Caco-2 (cell line): Measurements from ENCODE around the gene CLIP3. TPM values are rescaled to one million over a fixed set of nuclear protein-coding genes. Genes with fewer than 3 reads are reported as not detected.

Experiments used
- BruUV-seq: library from RNA; stranded (reverse); fragments of 400-500 nt; replicated peaks from 2 replicates; lab custom pipeline; 2021; lab: Mats Ljungman, UMichigan
- CTCF ChIA-PET: fragments of 300-600 bp; sonication (Branson Sonifier 250); formaldehyde crosslinking; loops from one replicate; lab custom pipeline; 2022; ENCODE audit warnings: antibody characterized with exemption; lab: Charles Lee
- POLR2A ChIA-PET: fragments of 300-600 bp; sonication (Branson Sonifier 250); formaldehyde crosslinking; loops from one replicate; lab custom pipeline; 2022; ENCODE audit warnings: antibody characterized with exemption; lab: Charles Lee
- DNase-seq, 2 experiments: peaks; one replicate each; pipeline versions ENCODE4 v3.0.0 to v3.0.0-alpha.2; 2020 to 2022
- H3K27me3 ChIP-seq: replicated peaks from 2 replicates; pipeline ENCODE4 v1.6.0; 2011; ENCODE audit warnings: low read length; ENCODE audit not compliant: control insufficient read depth, insufficient read depth
- H3K36me3 ChIP-seq: 2 replicates; pipeline ENCODE4 v1.5.1; 2011; ENCODE audit warnings: low read length; ENCODE audit not compliant: control insufficient read depth, insufficient read depth
- H3K4me1 ChIP-seq: fragments of 250-450 bp; sonication (Bioruptor Pico); 2 replicates; pipeline ENCODE4 v1.5.1; 2020; ENCODE audit warnings: mild to moderate bottlenecking
- H3K4me3 ChIP-seq: 2 replicates; pipeline ENCODE4 v1.5.1; 2011; ENCODE audit warnings: low read depth, mild to moderate bottlenecking, control low read depth, low read length
- H3K9me3 ChIP-seq: fragments of 250-450 bp; sonication (Bioruptor Pico); 2 replicates; pipeline ENCODE4 v1.5.1; 2020; ENCODE audit warnings: mild to moderate bottlenecking, moderate library complexity
- H3K27ac Mint-ChIP-seq: one replicate; pipeline ENCODE4 v1.8.0; 2022; ENCODE audit warnings: mixed read lengths; ENCODE audit not compliant: unreplicated experiment
- H3K27me3 Mint-ChIP-seq: one replicate; pipeline ENCODE4 v1.8.0; 2022; ENCODE audit warnings: mixed read lengths; ENCODE audit not compliant: insufficient read depth, unreplicated experiment
- H3K36me3 Mint-ChIP-seq: one replicate; pipeline ENCODE4 v1.8.0; 2022; ENCODE audit warnings: mild to moderate bottlenecking, mixed read lengths; ENCODE audit not compliant: insufficient read depth, unreplicated experiment
- H3K4me1 Mint-ChIP-seq: one replicate; pipeline ENCODE4 v1.8.0; 2022; ENCODE audit warnings: low read depth, mixed read lengths; ENCODE audit not compliant: unreplicated experiment
- H3K4me3 Mint-ChIP-seq: one replicate; pipeline ENCODE4 v1.8.0; 2022; ENCODE audit warnings: mild to moderate bottlenecking, moderate library complexity, mixed read lengths; ENCODE audit not compliant: unreplicated experiment
- H3K9me3 Mint-ChIP-seq: one replicate; pipeline ENCODE4 v1.8.0; 2022; ENCODE audit warnings: mixed read lengths; ENCODE audit not compliant: unreplicated experiment
- CTCF ChIP-seq, 2 experiments: fragments of 200-600 bp in 1 of 2; IDR thresholded peaks; 1 replicate in 1 of 2; 2 replicates in 1 of 2; pipeline versions ENCODE4 v1.5.1 to v1.8.0; 2011 to 2022; ENCODE audit warnings: antibody characterized with exemption in 1 of 2, control low read depth in 1 of 2, inconsistent platforms in 1 of 2, low read depth in 1 of 2, low read length in 1 of 2, mild to moderate bottlenecking in 1 of 2, moderate library complexity in 1 of 2; ENCODE audit not compliant: insufficient read depth in 1 of 2, severe bottlenecking in 1 of 2, unreplicated experiment in 1 of 2
- intact Hi-C: fragments of 100-400 bp; cut with micrococcal nuclease; formaldehyde crosslinking; loops from one replicate; pipeline ENCODE4 v1.10.0; 2022; ENCODE audit not compliant: unreplicated experiment
- total RNA-seq: library from RNA; stranded (reverse); gene quantifications from 2 replicates; pipeline ENCODE4 v1.2.3, GENCODE V29; 2022

Gene CLIP3
- total RNA-seq, 1 experiment from 2014 or later: 1.7 TPM

- H3K27me3 Mint-ChIP-seq: no peaks in the 10 kb centered on the region
- H3K4me3 Mint-ChIP-seq: peak overlapping the region; percentile 44
- intact Hi-C loops: loop anchor here (5.0 kb wide), 1 partner anchor 349 kb away; the partner anchor contains the start of gene ZBTB32
- peak overlapping the region; percentile 36 for H3K27ac Mint-ChIP-seq
- H3K9me3 Mint-ChIP-seq: no peaks in the 10 kb centered on the region
- no peaks in the 10 kb centered on the region for H3K27me3 ChIP-seq
- ChIA-PET POLR2A (no interaction called here), CTCF (no interaction called here)
- TF ChIP-seq CTCF (IDR thresholded peaks at IDR 0.05; ENCODE audit: insufficient read depth in 1 of 2, low read depth in 1 of 2, low read length in 1 of 2, severe bottlenecking in 1 of 2, unreplicated experiment in 1 of 2): no peak
- peaks cover 1% of the 10 kb centered on the region for H3K36me3 ChIP-seq
- H3K4me1 Mint-ChIP-seq: peaks cover 12% of the 10 kb centered on the region
- no peak overlapping the region for H3K4me3 ChIP-seq
- DNase-seq: peak; percentile 31 to 69
- H3K9me3 ChIP-seq: no peaks in the 10 kb centered on the region
- peaks cover 36% of the 10 kb centered on the region for H3K36me3 Mint-ChIP-seq
- BruUV-seq: no TSS peak
- peaks cover 12% of the 10 kb centered on the region; the same call in 1 of the 2 replicates for H3K4me1 ChIP-seq
These were observed 19.0 kb upstream of the CLIP3 start for GRCh38 chr19:36051637-36052036.

- Histone ChIP-seq H3K27me3 (no peaks in the 10 kb centered on the region), H3K4me1 (peaks cover 10% of the 10 kb centered on the region; the same call in 1 of the 2 replicates), H3K9me3 (no peaks in the 10 kb centered on the region), H3K36me3 (peaks cover 1% of the 10 kb centered on the region), H3K4me3 (no peak overlapping the region)
- Mint-ChIP-seq H3K4me3 (peak overlapping the region; percentile 44), H3K4me1 (peaks cover 9% of the 10 kb centered on the region), H3K27me3 (no peaks in the 10 kb centered on the region), H3K9me3 (no peaks in the 10 kb centered on the region), H3K27ac (peak overlapping the region; percentile 36), H3K36me3 (peaks cover 36% of the 10 kb centered on the region)
- ChIA-PET CTCF (interaction anchor here (1.2 kb wide), 1 partner anchor 9 kb away, joined by 3 read pairs; no protein-coding TSS in a partner anchor), POLR2A (no interaction called here)
- TF ChIP-seq CTCF (IDR thresholded peaks at IDR 0.05; ENCODE audit: insufficient read depth in 1 of 2, low read depth in 1 of 2, low read length in 1 of 2, severe bottlenecking in 1 of 2, unreplicated experiment in 1 of 2): peak in 1 of 2 experiments; percentile 79
- intact Hi-C loops: loop anchor here (5.0 kb wide), 1 partner anchor 349 kb away; the partner anchor contains the start of gene ZBTB32
- peak in 1 of 2 experiments; percentile 59 for DNase-seq
- no TSS peak for BruUV-seq
These were observed 18.6 kb upstream of the CLIP3 start for GRCh38 chr19:36051236-36051635.

GRCh38 chr19:36049080-36049698, 16.5 kb upstream of the CLIP3 start:
- H3K9me3 ChIP-seq: no peaks in the 10 kb centered on the region
- peaks cover 1% of the 10 kb centered on the region for H3K36me3 ChIP-seq
- Mint-ChIP-seq H3K4me1 (peaks cover 7% of the 10 kb centered on the region), H3K27ac (no peak overlapping the region), H3K27me3 (no peaks in the 10 kb centered on the region), H3K9me3 (no peaks in the 10 kb centered on the region), H3K4me3 (no peak overlapping the region), H3K36me3 (peaks cover 21% of the 10 kb centered on the region)
- intact Hi-C loops: no loop called here
- CTCF ChIA-PET: no interaction called here
- H3K27me3 ChIP-seq: no peaks in the 10 kb centered on the region
- no peak for TF ChIP-seq CTCF (IDR thresholded peaks at IDR 0.05; ENCODE audit: insufficient read depth in 1 of 2, low read depth in 1 of 2, low read length in 1 of 2, severe bottlenecking in 1 of 2, unreplicated experiment in 1 of 2)
- no peak overlapping the region for H3K4me3 ChIP-seq
- no TSS peak for BruUV-seq
- no peak for DNase-seq
- H3K4me1 ChIP-seq: 0 out of 2 replicates have a peak, but pooled peaks cover 4% of the 10 kb centered on the region
- POLR2A ChIA-PET: no interaction called here
